ENCODE data around the gene SORCS2.

SORCS2 gene

DNA sequence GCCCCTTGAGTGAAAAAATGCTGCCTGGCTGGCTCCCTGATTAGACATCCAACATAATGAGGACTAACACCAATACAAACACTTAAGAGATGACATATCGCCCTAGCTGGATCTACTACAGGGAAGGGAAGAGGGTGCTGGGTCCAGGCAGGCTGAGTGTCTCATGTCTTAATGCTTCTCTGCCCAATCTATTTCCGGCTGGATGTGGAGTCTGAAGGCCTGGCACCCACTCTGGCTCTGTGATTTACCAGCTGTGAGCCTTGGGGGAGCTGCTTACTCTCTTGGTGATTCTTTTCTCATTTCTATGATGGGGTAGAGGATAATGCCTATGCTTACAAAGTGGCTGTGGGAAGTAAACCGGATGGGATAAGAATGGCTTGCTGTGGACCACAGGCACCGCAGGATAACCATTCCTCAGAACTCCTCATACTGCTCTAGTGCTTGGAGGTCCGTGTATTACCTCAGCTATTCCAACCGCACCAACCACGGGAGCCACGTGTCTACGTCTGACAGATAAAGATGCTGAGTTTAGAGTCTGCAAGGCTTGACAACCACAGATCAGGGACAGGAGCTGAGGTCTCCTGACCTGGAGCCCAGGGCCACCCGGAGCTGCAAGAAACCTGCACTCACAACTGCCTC lies 585.7 kb downstream of the SORCS2 start:
- DNase-seq (ENCODE audit: low read depth in 2 of 2), result no peak

DNA sequence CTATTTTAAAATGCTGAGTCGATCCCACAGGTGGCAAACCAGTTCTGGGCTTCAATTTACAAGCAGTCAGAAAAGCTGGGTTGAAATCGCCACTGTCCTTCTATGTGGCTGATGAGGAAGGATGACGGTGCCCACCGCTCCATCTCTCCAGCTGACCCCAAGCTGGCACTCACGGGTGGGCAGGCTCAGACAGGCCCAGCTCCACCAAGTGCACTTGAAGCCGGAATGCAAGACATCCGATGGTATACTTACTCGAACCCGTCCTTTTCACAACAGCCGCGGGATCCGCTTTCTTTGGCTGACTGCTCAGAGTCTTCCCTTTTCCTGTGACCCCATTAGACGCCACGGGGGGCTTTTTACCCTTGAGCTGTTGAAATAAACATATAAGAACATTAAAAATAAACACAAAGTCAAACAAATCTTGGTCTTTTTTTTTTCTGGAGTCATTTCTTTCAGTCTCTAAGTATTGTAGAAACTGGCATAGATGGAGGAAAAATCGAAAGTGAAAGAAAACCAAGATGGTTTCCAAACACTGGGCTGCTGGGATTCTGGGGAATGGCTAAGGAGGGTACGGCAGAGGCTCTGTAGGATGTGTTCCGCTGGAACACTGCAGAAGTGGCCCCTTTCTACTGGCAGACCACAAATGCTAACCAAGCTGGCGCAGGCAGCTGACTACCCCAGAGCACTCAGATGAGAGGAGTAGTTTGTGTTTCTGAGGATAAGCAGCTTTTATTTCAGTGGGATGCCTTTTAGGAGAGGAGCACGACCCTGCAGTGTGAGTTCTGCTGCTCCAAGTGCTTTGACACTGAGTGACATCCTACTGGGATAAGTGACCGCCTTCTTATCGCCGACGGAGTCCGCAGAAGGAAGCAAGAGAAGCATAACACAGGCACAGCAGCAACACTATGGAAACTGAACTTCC lies 586.4 kb downstream of the SORCS2 start:
- DNase-seq (ENCODE audit: low read depth in 2 of 2), result no peak

DNA sequence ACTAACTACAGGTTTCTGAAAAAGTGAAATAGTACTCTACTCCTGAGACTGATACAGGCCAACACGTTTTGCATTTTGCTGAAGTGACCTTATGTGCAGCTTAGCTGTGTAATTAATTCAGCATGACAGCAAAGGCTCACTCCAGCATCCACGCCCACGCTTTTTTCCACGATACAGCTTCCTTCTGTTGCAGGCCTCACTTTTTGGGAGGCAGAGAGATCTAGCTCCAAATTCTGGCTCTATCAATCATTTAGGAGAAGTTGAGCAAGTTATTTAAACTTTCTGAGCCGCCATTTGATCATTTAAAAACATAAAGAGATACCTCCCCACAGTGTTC lies 587.1 kb downstream of the SORCS2 start:
- DNase-seq (ENCODE audit: low read depth in 2 of 2), result no peak

DNA sequence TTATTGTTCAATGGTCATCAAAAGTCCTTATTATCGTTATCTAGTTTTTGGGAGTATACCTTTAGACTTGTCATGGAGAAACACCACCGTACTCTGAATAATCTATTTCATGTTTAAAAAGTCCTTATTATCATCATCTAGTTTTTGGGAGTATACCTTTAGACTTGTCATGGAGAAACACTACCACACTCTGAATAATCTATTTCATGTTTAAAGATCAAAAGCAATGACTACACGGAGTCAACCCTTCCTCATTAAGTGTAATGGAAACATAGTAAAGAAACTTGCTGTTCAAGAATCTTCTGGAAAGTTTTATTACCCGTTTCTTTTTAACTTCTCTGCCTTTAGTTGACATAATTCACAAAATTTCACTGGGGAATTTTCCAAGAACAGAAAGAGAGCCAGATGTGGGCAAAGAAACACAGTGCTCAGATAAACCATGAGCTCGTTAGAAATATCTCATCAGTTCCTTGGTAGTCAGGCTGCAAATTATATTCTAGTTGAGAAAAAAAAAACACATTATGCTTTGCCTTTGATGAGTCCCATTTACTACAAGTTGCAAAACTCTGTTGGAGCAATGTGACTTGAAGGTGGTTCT lies 588.5 kb downstream of the SORCS2 start:
- no peak for DNase-seq (ENCODE audit: low read depth in 2 of 2)

DNA sequence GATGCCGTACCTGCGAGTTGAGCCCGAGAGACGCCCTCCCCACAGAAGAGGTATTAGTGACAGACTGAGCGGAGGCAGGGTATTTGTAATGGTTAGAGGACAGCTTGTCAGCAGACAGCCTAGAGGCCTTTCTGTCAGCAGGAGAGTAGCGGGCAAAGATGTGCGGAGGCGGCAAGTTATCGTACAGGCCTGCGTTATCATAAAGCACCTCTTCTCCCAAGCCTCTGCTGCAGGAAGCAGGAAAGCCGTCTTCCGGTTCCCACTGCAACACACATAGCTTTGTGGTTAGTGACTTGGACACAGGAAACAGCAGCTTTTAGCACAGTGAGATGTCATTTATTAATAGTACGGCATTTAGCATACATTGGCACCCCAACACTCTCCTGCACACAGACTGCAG lies 589.0 kb downstream of the SORCS2 start:
- no peak for DNase-seq (ENCODE audit: low read depth in 2 of 2)

DNA sequence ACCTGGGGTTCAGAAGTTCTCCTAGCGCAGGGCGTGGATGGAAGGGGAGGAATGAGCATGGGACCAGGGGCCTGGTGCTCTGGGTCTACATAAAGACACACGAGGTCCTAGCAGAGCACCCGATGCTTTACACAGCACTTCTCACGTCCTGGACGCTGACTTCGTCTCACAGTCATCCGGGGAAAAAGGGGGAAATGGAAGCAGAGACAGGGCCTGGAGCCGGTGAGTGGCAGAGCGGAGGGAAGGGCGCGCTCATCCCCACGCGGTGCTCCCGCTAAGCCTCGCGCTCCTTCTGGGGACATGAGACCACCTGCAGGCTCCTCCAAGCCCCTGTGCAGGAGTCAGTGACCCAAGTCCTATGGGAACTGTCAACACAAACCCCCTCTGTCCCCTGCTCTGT lies 589.7 kb downstream of the SORCS2 start:
- DNase-seq (ENCODE audit: low read depth in 2 of 2), result no peak

DNA sequence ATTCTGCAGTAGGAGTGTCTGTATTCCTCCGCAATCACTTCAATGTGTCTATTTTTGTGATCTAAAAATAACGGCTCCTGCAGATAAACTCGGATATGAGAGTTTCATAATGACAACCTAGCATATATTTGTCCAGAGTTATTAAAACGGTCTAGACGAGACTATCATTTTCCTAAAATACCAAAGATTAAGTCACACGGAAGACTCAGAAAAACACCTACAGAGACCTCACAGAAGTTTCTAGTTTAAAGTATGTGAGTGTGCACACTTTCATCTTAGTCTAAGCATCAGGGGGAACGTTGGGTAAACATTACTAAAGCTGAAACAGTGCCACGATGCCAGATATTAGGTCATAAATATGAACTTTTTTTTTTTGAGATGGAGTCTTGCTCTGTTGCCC lies 590.4 kb downstream of the SORCS2 start:
- no peak for DNase-seq (ENCODE audit: low read depth in 2 of 2)

DNA sequence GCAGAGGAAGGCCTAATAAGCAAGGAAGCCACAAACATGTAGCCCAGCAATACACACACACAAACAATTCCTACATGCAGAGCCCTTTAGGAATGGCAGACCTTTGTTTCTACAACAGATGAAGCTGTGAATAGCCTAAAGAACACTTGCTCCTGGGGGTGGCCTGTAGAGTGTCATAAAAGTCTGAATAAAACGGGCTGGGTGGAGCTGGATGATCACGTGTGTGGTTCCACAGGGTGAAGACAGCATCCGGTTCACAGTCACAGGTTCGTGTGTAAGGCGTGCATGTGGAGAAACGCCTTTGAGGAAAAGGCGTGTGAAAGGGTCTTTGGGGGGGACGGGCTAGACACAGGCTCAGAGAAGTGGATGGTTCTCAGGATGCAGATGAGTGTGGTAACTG lies 591.2 kb downstream of the SORCS2 start:
- DNase-seq (ENCODE audit: low read depth in 2 of 2), result no peak

DNA sequence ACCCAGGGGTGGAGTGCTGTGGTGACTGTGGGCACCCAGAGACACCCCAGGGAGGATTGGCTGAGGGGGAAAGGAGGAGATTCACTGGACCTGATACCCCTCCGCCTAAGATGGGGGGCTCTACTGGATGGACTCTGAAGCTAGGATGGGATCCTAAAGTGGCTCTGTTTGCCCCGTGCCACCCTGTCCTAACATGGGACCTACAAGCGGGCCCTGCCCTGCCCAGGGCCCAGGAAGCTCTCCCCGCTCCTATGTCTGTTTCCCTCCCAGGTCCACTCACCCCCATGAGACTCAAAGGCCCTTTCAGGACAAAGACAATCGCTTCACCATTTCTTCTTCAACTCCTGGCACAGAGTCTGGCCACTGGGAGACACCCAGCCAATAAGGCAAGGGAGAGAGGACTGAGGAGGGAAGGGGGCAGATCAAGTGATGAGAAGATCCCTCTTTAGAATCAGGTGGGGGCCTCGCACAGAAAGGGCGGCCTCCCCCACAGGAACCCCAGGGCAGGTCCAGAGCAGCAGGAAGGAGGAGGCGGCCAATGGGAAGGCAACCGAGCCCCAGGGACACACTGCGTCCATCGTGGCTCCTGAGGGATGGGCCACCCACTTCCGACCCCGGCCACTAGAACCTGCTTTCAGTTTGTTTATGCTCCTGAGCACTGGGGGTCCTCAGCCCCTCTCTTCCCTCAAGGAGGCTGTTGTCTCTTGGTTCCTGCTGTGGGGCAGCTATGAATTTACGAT lies 592.0 kb downstream of the SORCS2 start:
- DNase-seq (ENCODE audit: low read depth in 2 of 2), result no peak

DNA sequence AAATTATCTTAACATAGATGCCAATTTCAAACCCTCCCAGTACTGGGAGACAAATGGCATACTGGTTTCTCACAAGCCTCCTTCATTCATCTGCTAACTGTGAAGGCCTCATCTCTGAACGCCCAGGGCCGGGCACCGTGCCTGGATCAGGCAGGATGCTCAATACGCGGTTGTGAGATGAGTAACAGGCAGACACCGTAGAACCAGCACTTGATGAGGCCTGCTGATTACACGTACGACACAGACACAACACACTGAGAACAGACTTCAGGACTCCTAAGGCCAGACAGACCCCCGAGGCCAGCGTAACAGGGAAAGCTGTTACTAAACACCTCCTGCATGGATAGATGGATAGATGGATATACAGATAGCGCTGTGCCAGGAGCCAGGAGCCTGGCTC lies 592.7 kb downstream of the SORCS2 start:
- DNase-seq (ENCODE audit: low read depth in 2 of 2), result no peak

DNA sequence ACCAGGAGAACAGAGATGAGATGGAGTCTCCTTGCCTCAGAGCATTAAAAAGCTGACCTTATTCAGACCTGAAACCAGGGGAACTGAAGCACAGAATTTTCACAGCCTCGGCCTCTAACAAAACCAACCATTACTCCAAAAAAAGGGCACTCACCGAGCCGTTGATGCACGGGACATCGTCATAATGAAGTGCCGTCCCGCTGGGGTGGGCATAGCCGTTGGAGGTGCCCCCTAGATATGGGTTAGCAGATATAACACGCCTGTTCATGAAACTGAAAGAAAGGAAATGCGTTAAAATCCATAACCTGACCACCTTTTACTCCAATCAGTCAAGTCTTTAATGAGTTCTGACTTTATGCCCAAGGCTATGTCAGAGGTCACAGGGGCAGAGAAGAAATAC lies 593.7 kb downstream of the SORCS2 start:
- no peak for DNase-seq (ENCODE audit: low read depth in 2 of 2)

DNA sequence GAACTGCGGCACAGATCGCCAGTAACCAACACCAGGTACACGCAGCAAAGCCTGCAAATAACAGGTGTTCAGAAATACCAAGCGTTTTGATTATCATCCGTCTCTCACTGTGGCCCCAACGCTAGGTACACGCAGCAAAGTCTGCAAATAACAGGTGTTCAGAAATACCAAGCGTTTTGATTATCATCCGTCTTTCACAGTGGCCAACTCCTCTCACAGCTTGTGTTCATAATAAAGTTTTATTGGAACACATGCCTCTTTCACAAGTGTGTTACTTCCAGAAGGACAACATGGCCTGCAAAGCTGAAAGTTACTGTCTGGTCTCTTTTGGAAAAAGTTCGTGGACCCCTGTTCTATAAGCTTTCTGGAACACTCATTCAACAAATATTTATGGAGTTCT lies 594.2 kb downstream of the SORCS2 start:
- no peak for DNase-seq (ENCODE audit: low read depth in 2 of 2)

DNA sequence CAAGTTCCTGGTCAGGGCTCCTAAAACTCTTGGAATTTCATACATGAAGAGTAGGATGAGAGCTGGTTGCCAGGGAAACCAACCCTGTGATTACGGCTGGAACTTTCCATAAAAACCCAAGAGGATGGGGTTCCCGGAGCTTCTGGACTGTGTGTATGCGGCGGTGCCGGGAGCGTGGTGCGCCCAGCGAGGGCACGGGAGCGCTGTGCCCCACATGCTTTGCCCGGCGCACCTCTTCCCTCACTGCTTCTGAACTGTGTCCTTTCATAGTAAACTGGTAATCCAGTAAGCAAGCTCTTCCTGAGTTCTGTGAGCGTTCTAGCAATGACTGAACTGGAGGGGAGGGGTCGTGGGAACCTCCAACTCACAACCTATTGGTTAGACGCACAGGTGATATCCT lies 594.7 kb downstream of the SORCS2 start:
- DNase-seq (ENCODE audit: low read depth in 2 of 2), result no peak

DNA sequence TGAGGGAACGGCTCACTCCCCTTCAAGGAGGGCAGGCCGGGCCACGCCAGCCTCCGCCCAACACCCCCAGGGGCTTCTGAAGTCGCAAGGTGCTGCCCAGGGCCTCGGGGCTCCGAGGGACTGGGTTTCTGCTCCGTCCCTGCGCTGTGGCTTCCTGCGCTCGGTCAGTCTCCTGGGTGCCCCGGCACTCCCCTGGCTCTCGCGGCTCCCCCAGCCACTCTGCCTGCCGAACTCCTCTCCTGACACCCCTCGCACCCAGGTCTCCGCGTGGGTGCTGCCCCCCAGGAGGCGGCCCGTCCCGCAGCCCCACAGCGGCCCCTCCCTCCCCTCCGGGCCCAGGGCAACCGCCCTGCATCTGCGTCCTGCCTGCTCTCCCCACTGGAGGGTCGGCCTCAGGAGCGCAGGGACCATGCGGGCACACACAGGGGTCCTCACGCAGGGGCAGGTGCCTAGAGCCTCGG lies 595.4 kb downstream of the SORCS2 start:
- DNase-seq (ENCODE audit: low read depth in 2 of 2), result no peak

DNA sequence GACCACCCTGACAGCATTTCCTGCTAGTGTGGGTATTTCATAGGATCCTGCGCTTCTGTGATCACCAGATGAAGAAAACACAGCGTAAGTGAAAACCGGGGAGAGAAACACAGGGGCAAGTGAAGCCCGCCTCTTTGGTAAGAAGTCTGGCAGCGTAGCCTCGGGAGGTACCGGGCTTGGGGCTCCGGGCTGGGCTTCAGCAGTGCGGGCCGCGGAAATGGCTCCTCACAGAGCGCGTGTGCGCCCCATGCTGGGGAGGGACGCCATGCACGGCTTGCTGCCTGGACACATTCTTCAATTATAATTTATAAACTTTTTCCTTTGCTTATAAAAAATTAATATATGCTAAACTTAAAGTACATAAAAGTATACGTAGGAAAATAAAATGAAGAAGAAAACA lies 595.9 kb downstream of the SORCS2 start:
- no peak for DNase-seq (ENCODE audit: low read depth in 2 of 2)

DNA sequence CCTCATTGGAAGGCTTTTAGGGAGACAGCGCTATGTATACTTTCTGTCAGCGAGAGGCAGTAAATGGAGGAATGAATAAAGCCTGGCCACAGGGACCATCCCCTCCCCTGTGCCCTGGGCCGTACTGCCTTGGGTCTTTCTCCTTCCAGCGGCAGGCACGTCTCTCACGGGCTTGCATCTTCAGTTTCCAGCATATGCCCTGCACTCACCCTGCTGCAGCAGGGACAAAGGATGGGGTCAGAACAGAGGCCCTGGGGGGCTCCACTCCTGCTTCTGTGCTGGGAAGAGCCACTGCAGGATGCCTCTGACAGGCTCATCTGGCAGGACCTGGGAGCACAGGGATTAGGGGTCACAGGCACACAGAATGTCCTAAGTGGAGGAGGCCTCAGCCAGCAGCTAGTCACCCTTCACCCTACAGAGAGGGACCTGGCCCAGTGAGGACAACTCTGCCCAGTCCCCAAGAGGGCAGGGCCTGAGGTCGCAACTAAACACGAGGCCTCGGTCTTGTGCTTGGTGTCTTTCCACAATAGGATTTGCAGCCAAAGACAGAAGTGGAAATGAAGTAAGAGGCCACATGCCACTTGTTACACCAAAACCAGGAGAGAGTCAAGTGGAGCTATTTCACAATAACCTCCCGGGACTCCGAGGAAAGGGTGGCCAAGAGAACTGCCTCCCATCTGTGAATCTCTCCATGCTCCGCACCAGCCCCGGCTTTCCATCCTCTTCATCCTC lies 596.5 kb downstream of the SORCS2 start:
- no peak for DNase-seq (ENCODE audit: low read depth in 2 of 2)

DNA sequence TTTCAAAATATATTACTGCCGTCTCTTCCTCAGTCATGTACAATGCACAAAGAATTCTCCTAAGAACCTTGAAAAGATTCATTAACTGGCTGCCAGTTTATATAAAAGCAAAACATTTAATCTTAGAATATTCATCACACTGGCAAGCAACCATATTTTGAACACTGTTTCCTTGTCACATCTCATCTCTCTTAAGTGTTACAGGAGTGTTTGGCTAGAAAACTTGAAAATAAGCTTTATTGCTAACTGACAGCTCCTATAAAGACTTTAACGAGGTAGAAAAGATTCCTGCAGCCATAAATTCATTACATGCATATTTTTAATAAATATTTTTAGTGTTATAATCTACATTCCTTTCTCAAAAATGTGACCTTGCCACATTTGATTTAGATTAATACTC lies 597.7 kb downstream of the SORCS2 start:
- DNase-seq (ENCODE audit: low read depth in 2 of 2), result no peak

DNA sequence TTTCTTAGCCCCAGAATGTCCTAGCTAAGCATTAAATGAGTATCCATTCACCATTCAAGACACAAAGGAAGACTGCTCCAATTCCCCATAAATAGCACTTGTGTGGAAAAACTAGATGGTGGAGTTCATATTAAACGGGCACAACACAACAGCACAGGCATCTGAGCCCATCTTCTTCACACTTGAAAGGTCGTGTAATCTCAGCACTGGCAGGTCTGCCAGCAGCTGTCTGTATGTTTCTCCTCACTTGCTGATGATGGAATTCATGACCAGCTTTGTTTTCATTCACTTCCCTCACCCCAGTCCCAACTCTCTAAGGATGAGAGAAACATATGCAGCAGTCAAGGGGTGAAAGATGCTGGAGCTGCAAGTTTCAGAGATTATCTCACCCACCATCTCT lies 598.7 kb downstream of the SORCS2 start:
- no peak for DNase-seq (ENCODE audit: low read depth in 2 of 2)
